ENCODE measurements around the gene IL1RL2. TPM values are rescaled to one million over a fixed set of nuclear protein-coding genes. Genes with fewer than 3 reads are reported as not detected.

Gene IL1RL2
- total RNA-seq, 1 experiment from 2014 or later, result not detected

DNA sequence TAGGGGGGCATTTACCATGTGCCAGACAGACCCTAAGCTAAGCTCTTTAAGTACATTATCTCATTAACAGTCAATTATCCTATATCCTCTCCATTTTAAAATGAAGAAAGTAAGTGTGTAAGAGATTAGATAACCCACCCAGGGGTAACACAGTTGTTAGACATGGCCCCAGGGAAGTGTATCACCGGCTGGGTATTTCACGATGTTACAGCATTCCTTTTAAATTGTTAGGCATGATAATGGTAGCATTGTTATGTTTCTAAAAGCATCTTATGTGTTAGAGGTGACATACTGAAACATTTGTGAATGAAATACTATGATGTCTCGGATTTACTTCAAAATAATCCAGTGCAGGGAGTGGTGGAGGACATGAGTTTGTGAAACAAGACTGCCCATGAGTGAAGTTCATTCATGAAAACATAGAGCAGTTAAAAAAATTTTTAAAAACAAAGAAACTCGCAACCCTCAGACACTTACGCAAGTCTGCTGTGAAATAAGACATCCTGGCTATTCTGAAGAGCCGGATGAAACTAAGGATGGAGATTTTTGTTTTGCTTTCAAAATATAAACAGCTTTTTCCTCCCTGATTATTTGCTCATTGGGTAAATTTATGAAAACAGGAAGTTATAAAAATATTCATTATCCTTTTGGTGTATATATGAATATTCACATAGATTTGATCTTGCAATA, 54.9 kb downstream of the IL1RL2 start:
- Histone ChIP-seq H3K79me2 (ENCODE audit: insufficient read depth, low read length) (no peaks in the 10 kb centered on the region), H3K27me3 (ENCODE audit: insufficient read depth, low read length) (no peaks in the 10 kb centered on the region), H2AFZ (ENCODE audit: low read depth, low read length, poor library complexity, severe bottlenecking) (no peak overlapping the region), H3K27ac (ENCODE audit: low read depth, low read length) (no peak overlapping the region), H3K9me3 (ENCODE audit: control insufficient read depth in 1 of 2, insufficient read depth in 1 of 2, low read depth in 1 of 2, low read length in 2 of 2) (no peaks in the 10 kb centered on the region), H3K9ac (ENCODE audit: low read length) (no peak overlapping the region), H3K4me3 (replicated peaks in 1 of 2; ENCODE audit: low read depth in 1 of 2, low read length in 2 of 2) (no peak overlapping the region), H3K9me2 (ENCODE audit: insufficient read depth) (no peaks in the 10 kb centered on the region), H3K36me3 (ENCODE audit: control insufficient read depth in 1 of 2, insufficient read depth in 2 of 2, low read length in 2 of 2) (no peaks in the 10 kb centered on the region), H3K4me2 (ENCODE audit: low read length) (no peak overlapping the region), H3K4me1 (ENCODE audit: control insufficient read depth in 1 of 2, insufficient read depth in 2 of 2, low read length in 2 of 2) (peaks cover 0 to 15% of the 10 kb centered on the region in 2 experiments; a peak in 3 of 4 replicates), H4K20me1 (ENCODE audit: insufficient read depth) (no peaks in the 10 kb centered on the region)
- ChIA-PET POLR2A (interaction anchor here (1.7 kb wide), 1 partner anchor 222 kb away, joined by 6 read pairs; no protein-coding TSS in a partner anchor), CTCF (interaction anchor here (1.5 to 4.3 kb wide), 6 partner anchors 11 to 462 kb away, joined by 4 to 76 read pairs (median 24); no protein-coding TSS in a partner anchor), RAD21 (ENCODE audit: low non-redundant PET in 1 of 2, low total read pairs in 2 of 2, uncharacterized antibody in 2 of 2, unreplicated experiment in 2 of 2) (interaction anchor here (1.6 to 1.7 kb wide), 2 partner anchors 201 to 221 kb away, joined by 4 to 16 read pairs; no protein-coding TSS in a partner anchor)
- intact Hi-C loops (cut with micrococcal nuclease), result loop anchor here (2.0 to 5.0 kb wide), 3 partner anchors 235 to 376 kb away; partner anchors contain the start of gene SLC9A2
- ATAC-seq, result no peak
- no TSS peak for BruUV-seq (replicated peaks)
- TF ChIP-seq YY1 (IDR thresholded peaks at IDR 0.05; ENCODE audit: extremely low read depth, insufficient replicate concordance, low read depth, low read length) (no peak), CTCF (IDR thresholded peaks at IDR 0.05 in 2 of 3, conservative IDR thresholded peaks at IDR 0.05 in 1 of 3; ENCODE audit: borderline replicate concordance in 1 of 3, insufficient read depth in 1 of 3, low read depth in 2 of 3, low read length in 2 of 3) (no peak), REST (IDR thresholded peaks at IDR 0.05; ENCODE audit: low read depth) (no peak), EZH2phosphoT487 (IDR thresholded peaks at IDR 0.05; ENCODE audit: borderline replicate concordance) (no peak), EGR1 (IDR thresholded peaks at IDR 0.05; ENCODE audit: low read depth) (no peak), JUND (IDR thresholded peaks at IDR 0.05) (no peak), CBX3 (IDR thresholded peaks at IDR 0.05; ENCODE audit: low read depth) (no peak), SRF (IDR thresholded peaks at IDR 0.05; ENCODE audit: low read depth) (no peak), EZH2 (IDR thresholded peaks at IDR 0.05) (no peak), CEBPB (IDR thresholded peaks at IDR 0.05; ENCODE audit: low read depth) (no peak), POLR2A (IDR thresholded peaks at IDR 0.05; ENCODE audit: borderline replicate concordance, extremely low read depth, insufficient read depth, insufficient read length) (no peak), ELF1 (IDR thresholded peaks at IDR 0.05; ENCODE audit: borderline replicate concordance, low read depth) (no peak), SIN3A (IDR thresholded peaks at IDR 0.05; ENCODE audit: low read depth) (no peak), ZFX (IDR thresholded peaks at IDR 0.05) (no peak), RAD21 (IDR thresholded peaks at IDR 0.05; ENCODE audit: low read depth) (no peak), POLR2AphosphoS5 (IDR thresholded peaks at IDR 0.05; ENCODE audit: low read depth, low read length) (no peak), ZNF274 (IDR thresholded peaks at IDR 0.05; ENCODE audit: low read depth, low read length) (no peak)
- TF ChIP-seq, protein P1, sequence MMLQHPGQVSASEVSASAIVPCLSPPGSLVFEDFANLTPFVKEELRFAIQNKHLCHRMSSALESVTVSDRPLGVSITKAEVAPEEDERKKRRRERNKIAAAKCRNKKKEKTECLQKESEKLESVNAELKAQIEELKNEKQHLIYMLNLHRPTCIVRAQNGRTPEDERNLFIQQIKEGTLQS (IDR thresholded peaks at IDR 0.05), result no peak
- DNase-seq (ENCODE audit: low read depth, low spot score), result no peak

Measured in HCT116 (cell line).